Peyer's patch (tissue), 4 donors: Measurements from ENCODE around the gene DYNC2LI1. TPM values are rescaled to one million over a fixed set of nuclear protein-coding genes. Genes with fewer than 3 reads are reported as not detected.

Source experiments
- DNase-seq, 3 donors: peaks; one replicate each; pipeline ENCODE4 v3.0.0-alpha.2; 2017 to 2019
- H3K27ac ChIP-seq, 4 donors: fragments of 200-600 bp; sonication (generic); one replicate each; pipeline ENCODE4 v1.5.1; 2016 to 2019
- H3K27me3 ChIP-seq, 2 donors: fragments of 200-600 bp; sonication (generic); one replicate each; pipeline ENCODE4 v1.5.1; 2019
- H3K36me3 ChIP-seq, 3 donors: fragments of 200-600 bp; sonication (generic); one replicate each; pipeline ENCODE4 v1.5.1; 2016 to 2019
- H3K4me1 ChIP-seq, 4 donors: fragments of 200-600 bp; sonication (generic); one replicate each; pipeline ENCODE4 v1.5.1; 2016 to 2019
- H3K4me3 ChIP-seq, 4 donors: fragments of 200-600 bp; sonication (generic); 1 replicate in 3 of 4; 2 replicates in 1 of 4; pipeline ENCODE4 v1.5.1; 2016 to 2019; ENCODE audit warnings: mild to moderate bottlenecking in 1 of 4
- H3K9me3 ChIP-seq, 4 donors: fragments of 200-600 bp; sonication (generic); one replicate each; pipeline ENCODE4 v1.5.1; 2016 to 2019; ENCODE audit warnings: mild to moderate bottlenecking in 1 of 4
- POLR2A ChIP-seq, 2 donors: fragments of 450-650 bp; IDR thresholded peaks; one replicate each; pipeline ENCODE4 v1.5.1; 2017; ENCODE audit warnings: antibody characterized with exemption in 2 of 2, mild to moderate bottlenecking in 2 of 2, moderate library complexity in 2 of 2
- total RNA-seq, 4 donors: library from RNA; depleted of rRNA; stranded (reverse); fragments of >200 nt; gene quantifications; one replicate each; pipeline ENCODE4 v1.1.0, GENCODE V29; 2016
- TF ChIP-seq, protein P1 (sequence below), 6 experiments: fragments of 450-650 bp in 4 of 6; fragments of 200-600 bp in 2 of 6; sonication (generic) in 1 of 6; IDR thresholded peaks; one replicate each; pipeline ENCODE4 v1.5.1; 2017 to 2019; ENCODE audit warnings: antibody characterized with exemption in 6 of 6, mild to moderate bottlenecking in 3 of 6, moderate library complexity in 1 of 6

Gene DYNC2LI1
- total RNA-seq, 4 donors from 2014 or later, result 21.5 to 41.3 (median 27.9) TPM

DNA sequence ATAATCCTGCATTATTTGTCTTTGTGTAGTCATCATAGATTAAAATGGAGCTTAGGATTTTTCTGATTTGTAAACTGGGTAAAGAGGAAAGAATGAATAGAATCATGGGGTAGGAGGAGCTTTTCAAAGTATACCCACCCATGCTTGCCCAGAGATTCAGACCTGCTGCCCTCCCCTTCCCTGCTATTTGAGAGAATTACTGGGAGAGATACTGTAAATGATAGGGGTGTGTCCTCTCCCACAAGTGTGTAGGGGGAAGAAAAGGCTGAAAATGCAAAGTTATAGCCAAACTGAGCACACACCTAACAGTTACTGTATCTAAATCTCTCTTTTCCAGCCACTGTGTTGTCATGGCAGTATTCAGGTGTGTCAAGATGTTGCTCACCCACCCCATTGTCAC lies 21.5 kb upstream of the DYNC2LI1 start:
- Histone ChIP-seq H3K9me3 (no peaks in the 10 kb centered on the region), H3K4me3 (no peak overlapping the region), H3K4me1 (no peaks in the 10 kb centered on the region), H3K27ac (no peak overlapping the region), H3K36me3 (no peaks in the 10 kb centered on the region), H3K27me3 (no peaks in the 10 kb centered on the region)
- no peak for DNase-seq
- TF ChIP-seq POLR2A (IDR thresholded peaks at IDR 0.05), result no peak
- TF ChIP-seq, protein P1, sequence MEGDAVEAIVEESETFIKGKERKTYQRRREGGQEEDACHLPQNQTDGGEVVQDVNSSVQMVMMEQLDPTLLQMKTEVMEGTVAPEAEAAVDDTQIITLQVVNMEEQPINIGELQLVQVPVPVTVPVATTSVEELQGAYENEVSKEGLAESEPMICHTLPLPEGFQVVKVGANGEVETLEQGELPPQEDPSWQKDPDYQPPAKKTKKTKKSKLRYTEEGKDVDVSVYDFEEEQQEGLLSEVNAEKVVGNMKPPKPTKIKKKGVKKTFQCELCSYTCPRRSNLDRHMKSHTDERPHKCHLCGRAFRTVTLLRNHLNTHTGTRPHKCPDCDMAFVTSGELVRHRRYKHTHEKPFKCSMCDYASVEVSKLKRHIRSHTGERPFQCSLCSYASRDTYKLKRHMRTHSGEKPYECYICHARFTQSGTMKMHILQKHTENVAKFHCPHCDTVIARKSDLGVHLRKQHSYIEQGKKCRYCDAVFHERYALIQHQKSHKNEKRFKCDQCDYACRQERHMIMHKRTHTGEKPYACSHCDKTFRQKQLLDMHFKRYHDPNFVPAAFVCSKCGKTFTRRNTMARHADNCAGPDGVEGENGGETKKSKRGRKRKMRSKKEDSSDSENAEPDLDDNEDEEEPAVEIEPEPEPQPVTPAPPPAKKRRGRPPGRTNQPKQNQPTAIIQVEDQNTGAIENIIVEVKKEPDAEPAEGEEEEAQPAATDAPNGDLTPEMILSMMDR (IDR thresholded peaks at IDR 0.05), result no peak

DNA sequence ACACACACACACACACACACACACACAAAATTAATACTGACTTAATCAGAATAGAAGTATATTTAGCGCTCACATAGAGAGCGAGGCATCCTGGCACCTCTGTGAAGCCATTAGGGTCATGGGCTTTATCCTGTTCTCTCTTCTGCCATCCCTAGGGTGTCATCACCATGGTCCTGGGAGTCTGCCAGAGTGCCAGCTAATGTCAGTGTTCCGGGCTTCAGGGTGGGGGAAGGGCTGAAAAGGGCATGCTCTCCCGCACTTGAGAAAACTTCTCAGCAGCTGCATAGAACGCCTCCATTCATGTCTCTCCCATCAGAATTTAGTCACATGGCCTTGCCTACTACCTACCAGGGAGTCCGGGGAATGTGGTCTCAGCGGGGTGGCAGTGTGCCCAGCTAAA lies 19.7 kb upstream of the DYNC2LI1 start:
- Histone ChIP-seq H3K36me3 (no peaks in the 10 kb centered on the region), H3K27me3 (no peaks in the 10 kb centered on the region), H3K9me3 (no peaks in the 10 kb centered on the region), H3K27ac (no peak overlapping the region), H3K4me1 (no peaks in the 10 kb centered on the region), H3K4me3 (no peak overlapping the region)
- TF ChIP-seq, protein P1 (IDR thresholded peaks at IDR 0.05), result no peak
- TF ChIP-seq POLR2A (IDR thresholded peaks at IDR 0.05), result no peak
- no peak for DNase-seq

DNA sequence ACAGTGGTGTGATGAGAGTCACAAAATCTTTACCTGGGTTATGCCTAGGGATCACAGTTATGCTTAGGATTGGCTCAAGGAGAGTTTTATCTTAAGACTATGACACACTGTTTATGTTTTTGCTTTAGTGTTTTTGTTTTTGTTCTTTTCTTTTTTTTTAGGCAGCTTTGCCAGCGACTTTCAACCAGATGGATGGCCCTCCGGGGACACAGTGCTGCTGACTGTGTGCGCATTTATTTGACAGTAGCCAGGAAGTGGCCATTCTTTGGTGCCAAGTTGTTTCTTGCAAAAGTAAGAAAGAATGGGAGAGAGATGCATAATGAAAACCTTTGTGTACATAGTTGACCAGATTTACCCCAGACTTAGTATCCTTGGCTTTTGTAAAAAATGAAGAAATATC lies 15.1 kb upstream of the DYNC2LI1 start:
- Histone ChIP-seq H3K4me3 (no peak overlapping the region), H3K4me1 (no peaks in the 10 kb centered on the region), H3K27ac (no peak overlapping the region), H3K9me3 (no peaks in the 10 kb centered on the region), H3K36me3 (no peaks in the 10 kb centered on the region), H3K27me3 (no peaks in the 10 kb centered on the region)
- no peak for TF ChIP-seq POLR2A (IDR thresholded peaks at IDR 0.05)
- TF ChIP-seq, protein P1 (IDR thresholded peaks at IDR 0.05), result no peak
- DNase-seq, result no peak

DNA sequence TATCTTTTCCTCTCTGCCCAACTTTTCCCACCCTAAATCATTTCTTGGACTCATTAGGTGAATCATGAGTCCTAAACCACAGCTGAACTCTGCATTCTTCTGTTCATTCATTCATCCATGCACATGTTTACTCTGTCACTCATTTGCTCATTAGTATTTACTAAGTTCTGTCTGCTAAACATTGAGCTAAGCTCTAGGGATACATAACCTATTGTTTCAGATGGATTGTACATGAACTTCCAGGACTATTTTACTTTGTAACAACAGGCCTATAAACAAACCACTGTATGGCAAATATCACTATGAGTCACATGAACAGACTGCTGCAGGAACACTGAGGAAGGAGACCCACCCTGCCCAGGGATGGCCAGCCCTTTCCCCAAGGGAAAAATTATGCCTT lies 14.6 kb upstream of the DYNC2LI1 start:
- TF ChIP-seq POLR2A (IDR thresholded peaks at IDR 0.05), result no peak
- TF ChIP-seq, protein P1 (IDR thresholded peaks at IDR 0.05), result no peak
- H3K27me3 ChIP-seq, result no peaks in the 10 kb centered on the region
- H3K4me1 ChIP-seq, result peaks cover 0 to 4% (median 0%) of the 10 kb centered on the region in 4 donors
- H3K27ac ChIP-seq, result no peak overlapping the region
- no peaks in the 10 kb centered on the region for H3K9me3 ChIP-seq
- no peaks in the 10 kb centered on the region for H3K36me3 ChIP-seq
- H3K4me3 ChIP-seq, result no peak overlapping the region
- no peak for DNase-seq

DNA sequence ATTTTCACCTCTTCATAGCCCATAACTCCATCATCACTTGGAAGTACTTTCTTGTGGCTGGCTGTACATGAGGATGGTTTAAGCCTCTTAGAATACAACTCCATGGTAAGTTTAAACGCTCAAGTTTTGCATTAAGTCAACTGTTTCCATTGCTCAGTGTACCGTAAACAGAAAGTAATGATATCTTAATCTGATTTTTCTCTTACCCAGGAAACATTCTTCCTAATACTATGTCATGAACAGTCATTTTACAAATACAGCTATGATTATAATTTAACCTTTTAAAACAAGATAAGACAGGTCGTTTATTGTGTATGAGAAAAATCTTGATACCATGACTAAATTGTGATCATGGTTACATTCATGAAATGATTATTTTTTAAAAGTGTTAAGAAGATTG lies 11.6 kb upstream of the DYNC2LI1 start:
- peaks cover 0 to 12% (median 0%) of the 10 kb centered on the region in 4 donors for H3K4me1 ChIP-seq
- no peak overlapping the region for H3K4me3 ChIP-seq
- TF ChIP-seq, protein P1 (IDR thresholded peaks at IDR 0.05), result no peak
- no peak for TF ChIP-seq POLR2A (IDR thresholded peaks at IDR 0.05)
- H3K27me3 ChIP-seq, result no peaks in the 10 kb centered on the region
- no peaks in the 10 kb centered on the region for H3K36me3 ChIP-seq
- no peaks in the 10 kb centered on the region for H3K9me3 ChIP-seq
- DNase-seq, result no peak
- no peak overlapping the region for H3K27ac ChIP-seq

DNA sequence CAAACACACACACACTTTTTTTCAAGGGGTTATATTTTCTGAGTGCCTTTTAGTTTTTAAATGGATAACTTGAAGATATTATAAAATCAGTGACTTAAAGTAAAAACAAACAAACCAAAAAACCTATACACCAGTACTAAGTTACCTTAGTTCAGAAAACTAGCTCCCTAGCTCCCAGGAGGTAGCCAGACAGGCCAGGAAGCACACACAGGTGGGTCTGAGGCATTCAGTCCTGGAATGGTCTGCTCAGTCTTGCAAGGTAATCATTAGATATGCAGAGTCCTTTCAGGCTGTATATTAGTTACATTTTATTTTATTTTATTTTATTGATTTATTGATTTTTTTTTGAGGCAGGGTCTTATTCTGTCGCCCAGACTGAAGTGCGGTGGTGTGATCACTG lies 10.7 kb upstream of the DYNC2LI1 start:
- no peak overlapping the region for H3K4me3 ChIP-seq
- H3K36me3 ChIP-seq, result no peaks in the 10 kb centered on the region
- DNase-seq, result no peak
- TF ChIP-seq, protein P1 (IDR thresholded peaks at IDR 0.05), result no peak
- TF ChIP-seq POLR2A (IDR thresholded peaks at IDR 0.05), result no peak
- no peaks in the 10 kb centered on the region for H3K9me3 ChIP-seq
- H3K27ac ChIP-seq, result no peak overlapping the region
- no peaks in the 10 kb centered on the region for H3K27me3 ChIP-seq
- peaks cover 0 to 12% (median 0%) of the 10 kb centered on the region in 4 donors for H3K4me1 ChIP-seq
